Activated T-cell treated with anti-CD3 and anti-CD28 coated beads, Interleukin-2, amount 50 U/mL, for 4 hours (primary cell): ENCODE results near the gene CD274. TPM values are rescaled to one million over a fixed set of nuclear protein-coding genes. Genes with fewer than 3 reads are reported as not detected.

ENCODE experiments used
- ATAC-seq, 2 donors: fragments of 200-7000 bp; cut with Tn5 transposase; one replicate each; pipeline ENCODE4 v1.10.0; 2021
- DNase-seq: peaks from one replicate; pipeline ENCODE4 v3.0.0-alpha.2; 2020
- H3K27me3 Mint-ChIP-seq: one replicate; pipeline ENCODE4 v1.8.0; 2021; ENCODE audit warnings: low read depth, mixed read lengths
- H3K36me3 Mint-ChIP-seq: one replicate; pipeline ENCODE4 v1.8.0; 2022; ENCODE audit warnings: mixed read lengths; ENCODE audit not compliant: insufficient read depth
- H3K4me1 Mint-ChIP-seq: one replicate; pipeline ENCODE4 v1.8.0; 2021; ENCODE audit warnings: low read depth, mixed read lengths
- H3K4me3 Mint-ChIP-seq: one replicate; pipeline ENCODE4 v1.8.0; 2021; ENCODE audit warnings: mild to moderate bottlenecking, moderate library complexity, mixed read lengths
- H3K9me3 Mint-ChIP-seq: one replicate; pipeline ENCODE4 v1.8.0; 2021; ENCODE audit warnings: mixed read lengths
- total RNA-seq, 3 donors: library from RNA; stranded (reverse); gene quantifications; one replicate each; pipeline ENCODE4 v1.2.1, GENCODE V29; 2021

The CD274 gene
- total RNA-seq, result 10 to 100 TPM; 33.7 to 58.4 (median 42.1) TPM

GRCh38 chr9:5450359-5451091 is at the start of gene CD274:
TSS of gene CD274 (plus strand) at chr9:5450542. CDS start at chr9:5456114, 5,572 bp downstream.
- ATAC-seq (peak; percentile 71 to 72), DNase-seq (peak; percentile 80)
- H3K27me3 Mint-ChIP-seq, result no peaks in the 10 kb centered on the region
- peaks cover 5% of the 10 kb centered on the region for H3K9me3 Mint-ChIP-seq
- H3K4me3 Mint-ChIP-seq, result peak within 1 kb of the TSS; percentile 96
- H3K4me1 Mint-ChIP-seq, result peaks cover 74% of the 10 kb centered on the region
- peaks cover 16% of the 10 kb centered on the region for H3K36me3 Mint-ChIP-seq

GRCh38 chr9:5402217-5402616 is 48.1 kb upstream of the CD274 start:
- H3K27me3 Mint-ChIP-seq, result no peaks in the 10 kb centered on the region

GRCh38 chr9:5408596-5408995 is 41.7 kb upstream of the CD274 start:
- Mint-ChIP-seq H3K4me1 (peaks cover 13% of the 10 kb centered on the region), H3K27me3 (no peaks in the 10 kb centered on the region), H3K36me3 (peaks cover 34% of the 10 kb centered on the region), H3K4me3 (no peak overlapping the region), H3K9me3 (peaks cover 31% of the 10 kb centered on the region)
- no peak for DNase-seq
- no peak for ATAC-seq

More at GRCh38 chr9:5402217-5402616, 48.1 kb upstream of the CD274 start:
- DNase-seq (no peak), ATAC-seq (no peak)
- peaks cover 18% of the 10 kb centered on the region for H3K36me3 Mint-ChIP-seq
- peaks cover 14% of the 10 kb centered on the region for H3K9me3 Mint-ChIP-seq
- no peak overlapping the region for H3K4me3 Mint-ChIP-seq
- H3K4me1 Mint-ChIP-seq, result peaks cover 27% of the 10 kb centered on the region

- DNase-seq (no peak), ATAC-seq (no peak)
- Mint-ChIP-seq H3K4me3 (no peak overlapping the region), H3K9me3 (peaks cover 12% of the 10 kb centered on the region), H3K27me3 (no peaks in the 10 kb centered on the region), H3K4me1 (peaks cover 4% of the 10 kb centered on the region), H3K36me3 (peaks cover 53% of the 10 kb centered on the region)
Measured at GRCh38 chr9:5416953-5417352, 33.4 kb upstream of the CD274 start.

GRCh38 chr9:5418481-5418880 is 31.9 kb upstream of the CD274 start:
- H3K27me3 Mint-ChIP-seq, result no peaks in the 10 kb centered on the region
- DNase-seq (no peak), ATAC-seq (no peak)
- H3K9me3 Mint-ChIP-seq, result peaks cover 9% of the 10 kb centered on the region
- H3K4me3 Mint-ChIP-seq, result no peak overlapping the region
- peaks cover 44% of the 10 kb centered on the region for H3K36me3 Mint-ChIP-seq
- peaks cover 4% of the 10 kb centered on the region for H3K4me1 Mint-ChIP-seq

- no peak overlapping the region for H3K4me3 Mint-ChIP-seq
- H3K36me3 Mint-ChIP-seq, result peaks cover 32% of the 10 kb centered on the region
- DNase-seq (no peak), ATAC-seq (no peak)
- H3K27me3 Mint-ChIP-seq, result no peaks in the 10 kb centered on the region
- no peaks in the 10 kb centered on the region for H3K9me3 Mint-ChIP-seq
- peaks cover 4% of the 10 kb centered on the region for H3K4me1 Mint-ChIP-seq
Measured at GRCh38 chr9:5419987-5420386, 30.4 kb upstream of the CD274 start.

- no peak for ATAC-seq
Measured at GRCh38 chr9:5421163-5421562, 29.2 kb upstream of the CD274 start.

GRCh38 chr9:5422276-5422675 is 28.1 kb upstream of the CD274 start:
- Mint-ChIP-seq H3K4me1 (peaks cover 4% of the 10 kb centered on the region), H3K27me3 (no peaks in the 10 kb centered on the region), H3K4me3 (no peak overlapping the region), H3K36me3 (peaks cover 25% of the 10 kb centered on the region), H3K9me3 (no peaks in the 10 kb centered on the region)
- DNase-seq (no peak), ATAC-seq (no peak)

More at GRCh38 chr9:5421163-5421562, 29.2 kb upstream of the CD274 start:
- no peaks in the 10 kb centered on the region for H3K9me3 Mint-ChIP-seq
- no peak overlapping the region for H3K4me3 Mint-ChIP-seq
- H3K36me3 Mint-ChIP-seq, result peaks cover 25% of the 10 kb centered on the region
- DNase-seq, result no peak
- peaks cover 4% of the 10 kb centered on the region for H3K4me1 Mint-ChIP-seq
- H3K27me3 Mint-ChIP-seq, result no peaks in the 10 kb centered on the region

- DNase-seq (no peak), ATAC-seq (peak; percentile 65)
- Mint-ChIP-seq H3K9me3 (no peaks in the 10 kb centered on the region), H3K27me3 (no peaks in the 10 kb centered on the region), H3K36me3 (peaks cover 9% of the 10 kb centered on the region), H3K4me1 (peaks cover 3% of the 10 kb centered on the region), H3K4me3 (no peak overlapping the region)
Measured at GRCh38 chr9:5425006-5425628, 25.2 kb upstream of the CD274 start.

GRCh38 chr9:5427005-5427404 is 23.3 kb upstream of the CD274 start:
- ATAC-seq, result no peak
- Mint-ChIP-seq H3K9me3 (no peaks in the 10 kb centered on the region), H3K4me1 (no peaks in the 10 kb centered on the region), H3K27me3 (no peaks in the 10 kb centered on the region), H3K4me3 (no peak overlapping the region), H3K36me3 (peaks cover 14% of the 10 kb centered on the region)
- no peak for DNase-seq

- DNase-seq, result no peak
- H3K36me3 Mint-ChIP-seq, result peaks cover 19% of the 10 kb centered on the region
- H3K9me3 Mint-ChIP-seq, result no peaks in the 10 kb centered on the region
- H3K4me3 Mint-ChIP-seq, result no peak overlapping the region
- no peaks in the 10 kb centered on the region for H3K27me3 Mint-ChIP-seq
- no peaks in the 10 kb centered on the region for H3K4me1 Mint-ChIP-seq
- no peak for ATAC-seq
Measured at GRCh38 chr9:5428172-5428571, 22.2 kb upstream of the CD274 start.

GRCh38 chr9:5428794-5429528 is 21.4 kb upstream of the CD274 start:
- no peaks in the 10 kb centered on the region for H3K4me1 Mint-ChIP-seq
- no peaks in the 10 kb centered on the region for H3K9me3 Mint-ChIP-seq
- H3K27me3 Mint-ChIP-seq, result no peaks in the 10 kb centered on the region
- ATAC-seq (no peak), DNase-seq (no peak)
- H3K36me3 Mint-ChIP-seq, result peaks cover 20% of the 10 kb centered on the region
- no peak overlapping the region for H3K4me3 Mint-ChIP-seq

- DNase-seq, result no peak
- Mint-ChIP-seq H3K4me3 (no peak overlapping the region), H3K4me1 (peaks cover 1% of the 10 kb centered on the region), H3K27me3 (no peaks in the 10 kb centered on the region), H3K36me3 (peaks cover 24% of the 10 kb centered on the region), H3K9me3 (no peaks in the 10 kb centered on the region)
- ATAC-seq, result no peak
Measured at GRCh38 chr9:5429873-5430564, 20.3 kb upstream of the CD274 start.

GRCh38 chr9:5430912-5431311 is 19.4 kb upstream of the CD274 start:
- peaks cover 32% of the 10 kb centered on the region for H3K36me3 Mint-ChIP-seq
- no peaks in the 10 kb centered on the region for H3K27me3 Mint-ChIP-seq
- H3K9me3 Mint-ChIP-seq, result no peaks in the 10 kb centered on the region
- no peak overlapping the region for H3K4me3 Mint-ChIP-seq
- ATAC-seq (no peak), DNase-seq (no peak)
- H3K4me1 Mint-ChIP-seq, result peaks cover 10% of the 10 kb centered on the region
